HFF-Myc (cell line): ENCODE results near the gene EGLN3.

Source experiments
- DNase-seq: peaks from one replicate; pipeline ENCODE4 v3.0.0-alpha.2; 2011; ENCODE audit warnings: low read depth; ENCODE audit errors: extremely low read depth
- H3K4me3 ChIP-seq: replicated peaks from 2 replicates; pipeline ENCODE4 v1.5.1; 2011; ENCODE audit warnings: low read depth, mild to moderate bottlenecking, control low read depth, low read length
- TF ChIP-seq, protein P1 (sequence below): IDR thresholded peaks from 2 replicates; pipeline ENCODE4 v1.5.1; 2012; ENCODE audit warnings: mild to moderate bottlenecking, low read depth, low read length, control low read depth; ENCODE audit errors: missing control alignments

Gene EGLN3

DNA sequence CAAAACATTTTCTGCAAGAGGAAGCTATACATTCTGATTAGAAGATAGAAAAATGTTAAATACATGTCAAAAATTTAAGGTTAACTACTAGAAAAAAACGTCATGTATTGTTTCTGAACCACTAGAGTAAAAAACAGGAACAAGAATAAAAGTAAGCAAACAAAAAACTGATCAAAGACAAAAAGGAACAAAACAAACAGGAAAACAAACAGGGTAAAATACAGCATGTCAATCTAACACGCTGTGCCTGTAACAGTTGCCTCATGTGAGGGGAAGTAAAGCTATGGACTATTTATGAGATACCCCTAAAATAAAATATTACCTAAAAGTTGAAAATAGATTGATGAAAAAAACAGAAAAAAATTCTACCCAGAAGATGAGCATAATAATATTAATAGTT, 43.9 kb downstream of the EGLN3 start:
- no peak for DNase-seq
- TF ChIP-seq, protein P1, sequence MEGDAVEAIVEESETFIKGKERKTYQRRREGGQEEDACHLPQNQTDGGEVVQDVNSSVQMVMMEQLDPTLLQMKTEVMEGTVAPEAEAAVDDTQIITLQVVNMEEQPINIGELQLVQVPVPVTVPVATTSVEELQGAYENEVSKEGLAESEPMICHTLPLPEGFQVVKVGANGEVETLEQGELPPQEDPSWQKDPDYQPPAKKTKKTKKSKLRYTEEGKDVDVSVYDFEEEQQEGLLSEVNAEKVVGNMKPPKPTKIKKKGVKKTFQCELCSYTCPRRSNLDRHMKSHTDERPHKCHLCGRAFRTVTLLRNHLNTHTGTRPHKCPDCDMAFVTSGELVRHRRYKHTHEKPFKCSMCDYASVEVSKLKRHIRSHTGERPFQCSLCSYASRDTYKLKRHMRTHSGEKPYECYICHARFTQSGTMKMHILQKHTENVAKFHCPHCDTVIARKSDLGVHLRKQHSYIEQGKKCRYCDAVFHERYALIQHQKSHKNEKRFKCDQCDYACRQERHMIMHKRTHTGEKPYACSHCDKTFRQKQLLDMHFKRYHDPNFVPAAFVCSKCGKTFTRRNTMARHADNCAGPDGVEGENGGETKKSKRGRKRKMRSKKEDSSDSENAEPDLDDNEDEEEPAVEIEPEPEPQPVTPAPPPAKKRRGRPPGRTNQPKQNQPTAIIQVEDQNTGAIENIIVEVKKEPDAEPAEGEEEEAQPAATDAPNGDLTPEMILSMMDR: no peak
- H3K4me3 ChIP-seq: no peak overlapping the region

DNA sequence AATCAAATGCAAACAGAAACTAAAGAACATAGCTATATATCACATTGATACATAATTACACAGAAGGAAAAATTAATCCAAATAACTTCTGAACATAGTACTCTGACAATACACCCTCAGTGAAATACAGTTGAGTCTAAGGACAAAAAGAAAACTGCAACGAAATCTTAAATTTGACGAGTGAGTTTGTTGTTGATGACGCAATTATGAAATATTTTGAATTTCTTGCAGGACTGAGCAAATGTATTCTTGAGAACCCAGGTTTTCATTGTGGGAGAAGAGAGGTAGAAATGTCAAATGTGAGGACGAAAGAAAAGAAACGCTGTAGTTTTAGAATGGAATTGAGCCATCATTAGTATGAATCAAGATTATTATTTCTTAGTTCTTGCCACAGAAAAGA, 46.3 kb downstream of the EGLN3 start:
- TF ChIP-seq, protein P1: no peak
- DNase-seq: no peak

DNA sequence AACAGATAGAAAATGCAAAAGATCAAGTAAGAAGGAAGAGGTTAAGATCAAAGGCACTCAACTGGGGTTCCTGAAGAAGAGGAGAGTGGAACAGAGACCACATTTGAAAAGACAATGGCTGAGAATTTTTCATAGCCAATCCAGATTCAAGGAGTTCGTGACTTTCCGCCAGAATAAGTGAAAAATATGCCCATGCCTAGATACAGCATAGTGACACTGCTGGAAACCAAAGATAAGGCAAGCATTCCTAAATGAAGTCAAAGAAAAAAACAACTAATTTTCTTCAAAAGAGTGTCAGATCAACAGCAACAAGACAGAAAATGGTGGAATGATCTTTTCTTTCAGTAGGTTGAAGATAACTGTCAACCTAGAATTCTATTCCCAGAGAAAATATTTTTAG, 47.5 kb downstream of the EGLN3 start:
- no peak for DNase-seq
- TF ChIP-seq, protein P1: no peak
- no peak overlapping the region for H3K4me3 ChIP-seq

More for the DNA sequence above, 46.3 kb downstream of the EGLN3 start:
- no peak overlapping the region for H3K4me3 ChIP-seq

DNA sequence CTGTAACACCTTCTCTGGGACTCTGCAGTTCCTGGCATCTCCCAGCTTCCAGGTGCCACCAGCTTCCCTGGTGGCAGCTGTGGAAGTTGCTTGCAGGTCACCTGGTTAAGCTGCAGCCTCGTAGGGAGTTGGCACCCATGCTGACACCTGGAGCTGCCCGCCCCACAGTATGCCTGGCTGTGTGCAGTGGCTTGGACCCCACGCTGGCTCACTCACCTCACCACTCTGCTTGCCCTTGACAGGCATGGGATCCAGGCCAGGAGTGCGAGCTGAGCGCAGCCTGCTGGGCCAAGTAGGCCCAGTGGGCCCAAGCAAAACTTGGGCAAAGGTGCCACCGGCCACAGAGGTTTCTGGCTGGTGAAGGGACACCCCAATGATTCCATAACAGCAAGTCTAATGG, 48.5 kb downstream of the EGLN3 start:
- TF ChIP-seq, protein P1: no peak
- no peak for DNase-seq
- no peak overlapping the region for H3K4me3 ChIP-seq

DNA sequence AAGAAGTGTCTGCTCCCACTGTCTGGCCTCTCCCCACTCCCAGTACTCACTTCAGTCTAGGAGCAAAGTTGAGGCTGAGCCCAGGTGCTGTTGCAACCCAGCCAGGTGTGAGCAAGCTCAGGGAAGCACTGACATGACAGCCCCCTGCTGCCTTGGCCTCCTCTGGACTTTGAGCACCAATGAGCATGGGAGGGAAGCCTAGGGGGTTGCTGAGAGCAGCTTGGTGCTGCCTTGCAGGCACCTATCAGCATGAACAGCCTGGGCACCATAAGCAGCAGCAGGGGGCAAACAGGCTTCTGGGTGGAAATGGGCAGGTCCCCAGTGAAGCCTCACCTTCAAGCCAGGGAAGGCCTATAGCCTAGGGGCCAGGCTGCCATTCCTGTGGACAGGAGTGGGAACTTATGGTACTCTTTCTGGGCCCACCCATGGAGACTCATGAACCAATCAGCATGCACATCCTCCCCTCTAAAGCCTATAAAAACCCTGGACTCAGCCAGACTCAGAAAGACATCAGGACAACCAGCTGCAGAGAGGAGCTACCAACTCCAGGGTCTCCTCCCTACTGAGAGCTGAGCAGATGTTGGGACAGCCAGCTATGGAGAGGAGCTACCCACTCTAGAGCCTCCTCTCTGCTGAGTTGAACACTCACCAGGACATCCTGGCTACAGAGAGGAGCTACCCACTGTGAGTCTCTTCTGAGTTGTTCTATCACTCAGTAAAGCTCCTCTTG, 49.3 kb downstream of the EGLN3 start:
- TF ChIP-seq, protein P1: no peak
- DNase-seq: no peak
- no peak overlapping the region for H3K4me3 ChIP-seq

DNA sequence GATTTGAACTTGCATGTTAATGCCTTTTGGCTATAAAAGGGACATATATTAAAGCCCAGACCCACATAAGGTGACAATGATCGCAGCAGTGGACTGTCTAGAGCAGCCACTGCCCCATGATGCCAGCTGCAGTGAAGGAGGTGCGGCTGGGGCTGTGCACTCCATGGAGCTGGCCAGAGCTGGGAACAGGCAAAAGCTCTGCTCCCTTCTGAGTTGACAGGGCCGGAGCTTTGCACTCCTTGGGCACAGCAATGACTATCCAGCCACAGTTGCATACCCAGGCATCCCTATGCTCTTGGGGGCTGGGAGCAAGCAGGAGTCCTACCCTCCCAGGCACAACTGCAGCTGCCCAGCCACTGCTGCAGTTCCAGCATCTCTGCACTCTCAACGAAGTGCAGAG, 50.2 kb downstream of the EGLN3 start:
- DNase-seq: no peak
- no peak overlapping the region for H3K4me3 ChIP-seq
- TF ChIP-seq, protein P1: no peak
